A673 (cell line): ENCODE results near the gene NSD1. TPM values are rescaled to one million over a fixed set of nuclear protein-coding genes. Genes with fewer than 3 reads are reported as not detected.

ENCODE experiments used
- BruUV-seq: library from RNA; stranded (reverse); fragments of 400-500 nt; replicated peaks from 2 replicates; lab custom pipeline; 2021; lab: Mats Ljungman, UMichigan
- CTCF ChIA-PET: fragments of 300-600 bp; sonication (Branson Sonifier 250); formaldehyde crosslinking; loops from one replicate; lab custom pipeline; 2022; ENCODE audit warnings: antibody characterized with exemption; lab: Charles Lee
- POLR2A ChIA-PET: fragments of 300-600 bp; sonication (Branson Sonifier 250); formaldehyde crosslinking; loops from one replicate; lab custom pipeline; 2022; ENCODE audit warnings: antibody characterized with exemption; ENCODE audit not compliant: low non-redundant PET; lab: Charles Lee
- DNase-seq: peaks from one replicate; pipeline ENCODE4 v3.0.0-alpha.2; 2015; ENCODE audit warnings: low spot score
- H3K27ac ChIP-seq: fragments of 200-600 bp; sonication (generic); 2 replicates; pipeline ENCODE4 v1.5.1; 2016; ENCODE audit warnings: mixed run types, low read depth, mild to moderate bottlenecking, mixed read lengths, antibody characterized with exemption, low read length; ENCODE audit not compliant: poor library complexity, severe bottlenecking
- H3K27me3 ChIP-seq: fragments of 200-600 bp; sonication (generic); replicated peaks from 2 replicates; pipeline ENCODE4 v1.6.1; 2017; ENCODE audit warnings: mixed run types, low read depth, mild to moderate bottlenecking, mixed read lengths, antibody characterized with exemption, low read length; ENCODE audit not compliant: insufficient read depth, poor library complexity
- H3K36me3 ChIP-seq: fragments of 200-600 bp; sonication (generic); 2 replicates; pipeline ENCODE4 v1.6.1; 2016; ENCODE audit warnings: mixed run types, mild to moderate bottlenecking, mixed read lengths, antibody characterized with exemption, low read length; ENCODE audit not compliant: insufficient read depth, poor library complexity, severe bottlenecking
- H3K4me1 ChIP-seq: fragments of 200-600 bp; sonication (generic); 2 replicates; pipeline ENCODE4 v1.6.1; 2017; ENCODE audit warnings: mixed run types, mild to moderate bottlenecking, mixed read lengths, antibody characterized with exemption, low read length; ENCODE audit not compliant: insufficient read depth, poor library complexity, severe bottlenecking
- H3K4me3 ChIP-seq: fragments of 200-600 bp; sonication (generic); 2 replicates; pipeline ENCODE4 v1.5.1; 2016; ENCODE audit warnings: low read depth, mixed run types, mild to moderate bottlenecking, mixed read lengths, low read length; ENCODE audit not compliant: poor library complexity, severe bottlenecking
- H3K9me3 ChIP-seq: fragments of 200-600 bp; sonication (generic); 2 replicates; pipeline ENCODE4 v1.6.1; 2016; ENCODE audit warnings: mixed run types, low read depth, mild to moderate bottlenecking, mixed read lengths, antibody characterized with exemption, low read length; ENCODE audit not compliant: poor library complexity, severe bottlenecking
- EZH2 ChIP-seq: fragments of 200-600 bp; sonication (generic); IDR thresholded peaks from 2 replicates; pipeline ENCODE4 v1.6.1; 2017; ENCODE audit warnings: borderline replicate concordance, low read depth, mild to moderate bottlenecking, mixed read lengths, antibody characterized with exemption, low read length; ENCODE audit not compliant: poor library complexity, severe bottlenecking
- intact Hi-C: fragments of 100-400 bp; cut with micrococcal nuclease; formaldehyde crosslinking; loops from one replicate; pipeline ENCODE4 v1.10.0; 2022; ENCODE audit not compliant: unreplicated experiment
- total RNA-seq: library from RNA; stranded (reverse); gene quantifications from 2 replicates; pipeline ENCODE4 v1.2.3, GENCODE V29; 2021
- TF ChIP-seq, protein P1 (sequence below): fragments of 300-800, 200-600 bp; sonication (generic); conservative IDR thresholded peaks from 2 replicates; pipeline ENCODE4 v1.5.1; 2017; ENCODE audit warnings: low read depth, mild to moderate bottlenecking, antibody characterized with exemption, low read length, moderate library complexity, mixed read lengths

Gene NSD1
- total RNA-seq, 1 experiment from 2014 or later, result 74.3 TPM

DNA sequence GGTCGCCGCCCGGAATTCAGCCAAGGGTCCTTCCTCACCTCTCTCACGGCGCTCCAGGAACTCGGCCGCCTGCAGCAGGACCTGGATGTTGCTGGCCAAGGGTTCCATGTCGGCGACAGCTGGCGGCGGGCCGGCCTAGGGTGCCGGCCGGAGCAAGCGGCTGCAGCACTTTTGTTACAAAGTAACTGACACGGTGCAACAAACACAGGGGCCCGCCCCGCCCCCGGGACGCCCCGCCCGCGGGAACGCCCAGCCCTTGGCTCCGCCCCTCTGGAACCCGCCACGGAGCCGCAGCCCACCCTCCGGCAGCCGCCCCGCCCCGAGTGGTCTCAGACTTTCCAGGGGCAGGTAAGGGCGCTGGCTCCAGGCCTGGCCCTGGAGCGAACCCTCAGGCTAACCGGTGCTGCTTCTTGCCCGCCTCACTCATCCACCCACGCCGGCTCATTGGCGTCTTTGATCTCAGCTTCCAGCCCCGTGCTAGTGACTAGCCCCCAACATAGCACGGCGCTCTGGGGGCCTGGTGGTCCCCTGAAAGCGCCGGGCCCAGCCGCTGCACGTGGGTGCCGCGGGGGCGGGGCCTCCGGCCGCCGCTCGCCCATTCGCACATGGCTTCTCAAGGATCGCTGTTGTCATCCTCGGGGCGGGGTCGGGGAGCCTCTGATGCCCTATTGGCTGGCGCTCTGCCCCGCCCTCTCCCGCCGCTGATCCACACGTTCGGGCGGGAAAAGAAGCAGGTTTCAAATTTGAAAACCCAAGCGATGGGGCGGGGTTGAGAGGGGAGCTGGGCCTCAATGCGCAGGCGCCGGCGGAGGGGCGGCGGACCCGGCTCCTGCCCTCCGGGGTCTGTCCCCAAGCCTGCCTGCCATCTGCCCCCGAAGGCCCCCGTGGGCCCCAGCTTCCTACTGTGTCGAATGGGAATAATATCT is 178.4 kb downstream of the NSD1 start, which contains the start of gene MXD3:
Gene MXD3, minus strand, starts transcription at position 176 of the 926 bp plus-strand sequence. Its CDS starts 68 bp downstream, at position 108.
- Histone ChIP-seq H3K27me3 (no peaks in the 10 kb centered on the region), H3K27ac (peak within 1 kb of the TSS; percentile 97), H3K4me1 (peaks cover 20% of the 10 kb centered on the region), H3K4me3 (peak within 1 kb of the TSS; percentile 80), H3K9me3 (no peaks in the 10 kb centered on the region), H3K36me3 (peaks cover 8% of the 10 kb centered on the region)
- peak; percentile 98 for DNase-seq
- intact Hi-C loops, result loop anchor here (2.0 kb wide), 1 partner anchor 185 kb away; the partner anchor contains the start of gene PDLIM7
- ChIA-PET CTCF (interaction anchor here (0.9 kb wide), 1 partner anchor 79 kb away, joined by 3 read pairs; no protein-coding TSS in a partner anchor), POLR2A (no interaction called here)
- BruUV-seq, result no TSS peak
- TF ChIP-seq, protein P1, sequence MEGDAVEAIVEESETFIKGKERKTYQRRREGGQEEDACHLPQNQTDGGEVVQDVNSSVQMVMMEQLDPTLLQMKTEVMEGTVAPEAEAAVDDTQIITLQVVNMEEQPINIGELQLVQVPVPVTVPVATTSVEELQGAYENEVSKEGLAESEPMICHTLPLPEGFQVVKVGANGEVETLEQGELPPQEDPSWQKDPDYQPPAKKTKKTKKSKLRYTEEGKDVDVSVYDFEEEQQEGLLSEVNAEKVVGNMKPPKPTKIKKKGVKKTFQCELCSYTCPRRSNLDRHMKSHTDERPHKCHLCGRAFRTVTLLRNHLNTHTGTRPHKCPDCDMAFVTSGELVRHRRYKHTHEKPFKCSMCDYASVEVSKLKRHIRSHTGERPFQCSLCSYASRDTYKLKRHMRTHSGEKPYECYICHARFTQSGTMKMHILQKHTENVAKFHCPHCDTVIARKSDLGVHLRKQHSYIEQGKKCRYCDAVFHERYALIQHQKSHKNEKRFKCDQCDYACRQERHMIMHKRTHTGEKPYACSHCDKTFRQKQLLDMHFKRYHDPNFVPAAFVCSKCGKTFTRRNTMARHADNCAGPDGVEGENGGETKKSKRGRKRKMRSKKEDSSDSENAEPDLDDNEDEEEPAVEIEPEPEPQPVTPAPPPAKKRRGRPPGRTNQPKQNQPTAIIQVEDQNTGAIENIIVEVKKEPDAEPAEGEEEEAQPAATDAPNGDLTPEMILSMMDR, result no peak
- no peak for TF ChIP-seq EZH2

DNA sequence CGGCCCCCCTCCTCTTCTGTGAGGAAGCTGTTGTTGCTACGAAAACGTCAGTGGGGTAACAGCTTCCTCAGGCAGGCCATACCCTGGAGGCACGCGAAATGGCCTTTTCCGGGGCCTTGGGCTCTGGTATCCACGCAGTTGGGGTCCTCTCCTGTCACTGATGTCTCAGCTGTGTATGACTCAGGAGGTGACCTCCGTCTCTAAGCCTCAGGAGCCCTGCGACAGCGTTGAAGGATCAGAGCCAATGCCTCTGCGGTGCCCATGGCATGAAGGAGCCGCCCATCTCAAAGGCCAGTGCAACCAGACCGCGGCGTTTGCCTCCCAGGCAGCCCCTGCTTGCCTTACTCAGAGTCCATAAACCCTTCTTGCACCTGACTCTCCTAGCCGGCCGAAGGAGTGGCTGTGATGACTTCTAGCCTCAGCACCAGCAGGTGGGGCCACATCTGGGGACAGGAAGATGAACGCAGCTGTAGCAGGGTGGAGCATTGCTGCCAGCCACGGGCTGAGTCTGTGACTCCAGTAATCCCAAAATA is 179.1 kb downstream of the NSD1 start:
- Histone ChIP-seq H3K4me1 (peaks cover 20% of the 10 kb centered on the region), H3K4me3 (peak overlapping the region; percentile 80), H3K27ac (peak overlapping the region; percentile 97), H3K27me3 (no peaks in the 10 kb centered on the region), H3K9me3 (no peaks in the 10 kb centered on the region), H3K36me3 (peaks cover under 1% of the 10 kb centered on the region)
- ChIA-PET CTCF (interaction anchor here (0.9 kb wide), 1 partner anchor 78 kb away, joined by 3 read pairs; no protein-coding TSS in a partner anchor), POLR2A (no interaction called here)
- peak; percentile 38 for DNase-seq
- TSS peak; percentile 66 for BruUV-seq
- intact Hi-C loops, result no loop called here
- TF ChIP-seq, protein P1, result 0 out of 2 replicates have a peak, but pooled peaks have one; percentile 12
- no peak for TF ChIP-seq EZH2

DNA sequence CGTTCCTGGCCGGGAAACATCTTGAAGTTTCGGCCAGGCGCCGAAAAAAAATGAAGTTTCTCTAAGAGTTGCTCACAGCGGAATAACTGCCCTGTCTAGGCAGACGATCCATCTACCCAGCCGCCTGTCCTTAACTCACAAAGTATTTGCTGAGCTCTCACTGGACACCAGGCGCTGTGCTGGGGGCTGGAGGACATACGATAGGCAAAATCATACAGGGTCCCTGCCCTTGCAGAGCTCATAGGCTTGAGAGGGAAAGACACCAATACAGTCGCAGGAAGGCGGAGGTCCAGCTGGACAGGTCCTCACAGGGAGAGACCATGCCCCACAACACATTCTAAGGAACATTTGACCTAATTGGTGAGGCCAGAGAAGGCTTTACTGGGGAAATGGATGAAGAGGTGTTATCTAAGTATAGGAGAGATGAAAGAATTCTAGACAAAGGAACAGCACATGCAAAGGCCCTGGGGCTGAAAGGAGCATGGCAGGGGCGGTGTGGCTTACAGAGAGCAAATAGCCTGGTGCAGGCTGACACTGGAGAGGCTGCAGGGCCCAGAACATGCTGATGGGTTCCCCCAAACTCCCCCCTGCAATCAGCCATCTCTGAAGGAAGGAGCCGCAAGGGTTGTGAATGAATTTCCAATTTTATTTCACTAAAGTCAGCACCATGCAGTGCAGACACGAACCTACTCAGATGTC is 180.1 kb downstream of the NSD1 start:
- ChIA-PET CTCF (no interaction called here), POLR2A (no interaction called here)
- BruUV-seq, result no TSS peak
- peak overlapping the region; percentile 80 for H3K4me3 ChIP-seq
- TF ChIP-seq, protein P1, result no peak
- no peaks in the 10 kb centered on the region for H3K36me3 ChIP-seq
- no peak for DNase-seq
- H3K4me1 ChIP-seq, result peaks cover 20% of the 10 kb centered on the region
- no peaks in the 10 kb centered on the region for H3K9me3 ChIP-seq
- no peak overlapping the region for H3K27ac ChIP-seq
- intact Hi-C loops, result no loop called here
- H3K27me3 ChIP-seq, result no peaks in the 10 kb centered on the region
